GM12874 (cell line): ENCODE results near the gene CLCN6.

ENCODE experiments used
- TF ChIP-seq, protein P1 (sequence below): IDR thresholded peaks from 2 replicates; pipeline ENCODE4 v1.5.1; 2011; ENCODE audit warnings: low read depth, mild to moderate bottlenecking, control low read depth, low read length, moderate library complexity; ENCODE audit not compliant: insufficient read depth

The CLCN6 gene

GRCh38 chr1:11891433-11892186 is 85.6 kb downstream of the CLCN6 start:
- TF ChIP-seq, protein P1, sequence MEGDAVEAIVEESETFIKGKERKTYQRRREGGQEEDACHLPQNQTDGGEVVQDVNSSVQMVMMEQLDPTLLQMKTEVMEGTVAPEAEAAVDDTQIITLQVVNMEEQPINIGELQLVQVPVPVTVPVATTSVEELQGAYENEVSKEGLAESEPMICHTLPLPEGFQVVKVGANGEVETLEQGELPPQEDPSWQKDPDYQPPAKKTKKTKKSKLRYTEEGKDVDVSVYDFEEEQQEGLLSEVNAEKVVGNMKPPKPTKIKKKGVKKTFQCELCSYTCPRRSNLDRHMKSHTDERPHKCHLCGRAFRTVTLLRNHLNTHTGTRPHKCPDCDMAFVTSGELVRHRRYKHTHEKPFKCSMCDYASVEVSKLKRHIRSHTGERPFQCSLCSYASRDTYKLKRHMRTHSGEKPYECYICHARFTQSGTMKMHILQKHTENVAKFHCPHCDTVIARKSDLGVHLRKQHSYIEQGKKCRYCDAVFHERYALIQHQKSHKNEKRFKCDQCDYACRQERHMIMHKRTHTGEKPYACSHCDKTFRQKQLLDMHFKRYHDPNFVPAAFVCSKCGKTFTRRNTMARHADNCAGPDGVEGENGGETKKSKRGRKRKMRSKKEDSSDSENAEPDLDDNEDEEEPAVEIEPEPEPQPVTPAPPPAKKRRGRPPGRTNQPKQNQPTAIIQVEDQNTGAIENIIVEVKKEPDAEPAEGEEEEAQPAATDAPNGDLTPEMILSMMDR: no peak
